ENCODE results near the gene RETREG2. TPM values are rescaled to one million over a fixed set of nuclear protein-coding genes. Genes with fewer than 3 reads are reported as not detected.

Gene RETREG2
- total and polyA plus RNA-seq, 4 donors: 21.7 to 42.8 (median 37.7) TPM

- 88% methylated on average over 5 of the region's 5 CpGs for whole genome bisulfite sequencing
- Histone ChIP-seq H3K4me3 (ENCODE audit: low read depth in 1 of 3, low read length in 3 of 3) (no peak overlapping the region), H3K9me3 (ENCODE audit: control insufficient read depth in 4 of 4, low read length in 3 of 4) (no peaks in the 10 kb centered on the region), H3K9ac (ENCODE audit: low read depth in 1 of 2, low read length in 2 of 2) (no peak overlapping the region), H3K4me1 (ENCODE audit: control insufficient read depth in 4 of 4, insufficient read depth in 4 of 4, low read length in 3 of 4) (peaks cover 4 to 21% (median 13%) of the 10 kb centered on the region in 4 donors), H3K27ac (ENCODE audit: low read depth in 1 of 2, low read length in 2 of 2) (no peak overlapping the region), H3K36me3 (ENCODE audit: control insufficient read depth in 4 of 4, insufficient read depth in 3 of 4, low read depth in 1 of 4, low read length in 3 of 4) (peaks cover 0 to 11% (median 8%) of the 10 kb centered on the region in 4 donors), H3K27me3 (ENCODE audit: control insufficient read depth in 4 of 4, insufficient read depth in 4 of 4, low read length in 3 of 4) (no peaks in the 10 kb centered on the region)
- DNase-seq (ENCODE audit: low spot score): no peak
- no peak for TF ChIP-seq EGR1 (IDR thresholded peaks at IDR 0.05; ENCODE audit: low read depth in 2 of 2)
- no peak for TF ChIP-seq JUND (IDR thresholded peaks at IDR 0.05)
- TF ChIP-seq REST (IDR thresholded peaks at IDR 0.05): no peak
- no peak for TF ChIP-seq GABPA (IDR thresholded peaks at IDR 0.05 in 1 of 2, conservative IDR thresholded peaks at IDR 0.05 in 1 of 2)
- TF ChIP-seq RXRA (IDR thresholded peaks at IDR 0.05): no peak
- no peak for TF ChIP-seq FOXA2 (IDR thresholded peaks at IDR 0.05)
- no peak for TF ChIP-seq TAF1 (conservative IDR thresholded peaks at IDR 0.05)
- TF ChIP-seq YY1 (IDR thresholded peaks at IDR 0.05): no peak
- TF ChIP-seq, protein P1, sequence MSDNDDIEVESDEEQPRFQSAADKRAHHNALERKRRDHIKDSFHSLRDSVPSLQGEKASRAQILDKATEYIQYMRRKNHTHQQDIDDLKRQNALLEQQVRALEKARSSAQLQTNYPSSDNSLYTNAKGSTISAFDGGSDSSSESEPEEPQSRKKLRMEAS (IDR thresholded peaks at IDR 0.05): no peak
- TF ChIP-seq HNF4G (IDR thresholded peaks at IDR 0.05): no peak
- TF ChIP-seq FOXA1 (IDR thresholded peaks at IDR 0.05): no peak
- TF ChIP-seq RAD21 (IDR thresholded peaks at IDR 0.05): no peak
Measured at GRCh38 chr2:219167997-219168396, 10.1 kb upstream of the RETREG2 start.

DNA sequence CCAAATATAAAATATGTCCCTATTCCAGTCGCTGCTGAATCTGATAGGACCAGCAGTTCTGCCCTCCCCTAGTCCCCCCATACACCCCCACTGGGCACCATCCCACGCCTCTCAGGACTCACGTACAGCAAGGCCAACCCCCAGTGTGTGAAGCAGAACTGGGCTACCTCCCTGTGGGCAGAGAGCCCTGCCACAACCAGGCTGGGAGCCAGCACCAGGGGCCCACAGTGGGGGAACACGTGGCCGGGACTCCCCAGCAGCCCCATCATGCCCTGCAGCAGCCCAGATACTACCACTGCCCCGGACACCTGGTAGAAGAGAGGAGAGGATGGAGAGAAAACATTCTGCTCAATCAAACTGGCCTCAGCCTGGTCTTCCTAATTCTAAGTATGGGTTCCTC lies 9.5 kb upstream of the RETREG2 start:
- Histone ChIP-seq H3K27ac (ENCODE audit: low read depth in 1 of 2, low read length in 2 of 2) (no peak overlapping the region), H3K4me1 (ENCODE audit: control insufficient read depth in 4 of 4, insufficient read depth in 4 of 4, low read length in 3 of 4) (peaks cover 4 to 21% (median 13%) of the 10 kb centered on the region in 4 donors), H3K9me3 (ENCODE audit: control insufficient read depth in 4 of 4, low read length in 3 of 4) (no peaks in the 10 kb centered on the region), H3K27me3 (ENCODE audit: control insufficient read depth in 4 of 4, insufficient read depth in 4 of 4, low read length in 3 of 4) (no peaks in the 10 kb centered on the region), H3K9ac (ENCODE audit: low read depth in 1 of 2, low read length in 2 of 2) (no peak overlapping the region), H3K4me3 (ENCODE audit: low read depth in 1 of 3, low read length in 3 of 3) (no peak overlapping the region), H3K36me3 (ENCODE audit: control insufficient read depth in 4 of 4, insufficient read depth in 3 of 4, low read depth in 1 of 4, low read length in 3 of 4) (peaks cover 0 to 16% (median 13%) of the 10 kb centered on the region in 4 donors)
- TF ChIP-seq HNF4G (IDR thresholded peaks at IDR 0.05): no peak
- TF ChIP-seq, protein P2, sequence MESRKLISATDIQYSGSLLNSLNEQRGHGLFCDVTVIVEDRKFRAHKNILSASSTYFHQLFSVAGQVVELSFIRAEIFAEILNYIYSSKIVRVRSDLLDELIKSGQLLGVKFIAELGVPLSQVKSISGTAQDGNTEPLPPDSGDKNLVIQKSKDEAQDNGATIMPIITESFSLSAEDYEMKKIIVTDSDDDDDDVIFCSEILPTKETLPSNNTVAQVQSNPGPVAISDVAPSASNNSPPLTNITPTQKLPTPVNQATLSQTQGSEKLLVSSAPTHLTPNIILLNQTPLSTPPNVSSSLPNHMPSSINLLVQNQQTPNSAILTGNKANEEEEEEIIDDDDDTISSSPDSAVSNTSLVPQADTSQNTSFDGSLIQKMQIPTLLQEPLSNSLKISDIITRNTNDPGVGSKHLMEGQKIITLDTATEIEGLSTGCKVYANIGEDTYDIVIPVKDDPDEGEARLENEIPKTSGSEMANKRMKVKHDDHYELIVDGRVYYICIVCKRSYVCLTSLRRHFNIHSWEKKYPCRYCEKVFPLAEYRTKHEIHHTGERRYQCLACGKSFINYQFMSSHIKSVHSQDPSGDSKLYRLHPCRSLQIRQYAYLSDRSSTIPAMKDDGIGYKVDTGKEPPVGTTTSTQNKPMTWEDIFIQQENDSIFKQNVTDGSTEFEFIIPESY (IDR thresholded peaks at IDR 0.05): no peak
- TF ChIP-seq TAF1 (conservative IDR thresholded peaks at IDR 0.05): no peak
- no peak for TF ChIP-seq RAD21 (IDR thresholded peaks at IDR 0.05)
- no peak for DNase-seq (ENCODE audit: low spot score)
- 73% methylated on average over 6 of the region's 6 CpGs for WGBS

- Histone ChIP-seq H3K9me3 (ENCODE audit: control insufficient read depth in 4 of 4, low read length in 3 of 4) (no peaks in the 10 kb centered on the region), H3K27me3 (ENCODE audit: control insufficient read depth in 4 of 4, insufficient read depth in 4 of 4, low read length in 3 of 4) (no peaks in the 10 kb centered on the region), H3K4me1 (ENCODE audit: control insufficient read depth in 4 of 4, insufficient read depth in 4 of 4, low read length in 3 of 4) (peaks cover 4 to 21% (median 13%) of the 10 kb centered on the region in 4 donors), H3K4me3 (ENCODE audit: low read depth in 1 of 3, low read length in 3 of 3) (no peak overlapping the region), H3K36me3 (ENCODE audit: control insufficient read depth in 4 of 4, insufficient read depth in 3 of 4, low read depth in 1 of 4, low read length in 3 of 4) (peaks cover 0 to 19% (median 16%) of the 10 kb centered on the region in 4 donors), H3K27ac (ENCODE audit: low read depth in 1 of 2, low read length in 2 of 2) (no peak overlapping the region), H3K9ac (ENCODE audit: low read depth in 1 of 2, low read length in 2 of 2) (no peak overlapping the region)
- no peak for DNase-seq (ENCODE audit: low spot score)
- TF ChIP-seq, protein P3, sequence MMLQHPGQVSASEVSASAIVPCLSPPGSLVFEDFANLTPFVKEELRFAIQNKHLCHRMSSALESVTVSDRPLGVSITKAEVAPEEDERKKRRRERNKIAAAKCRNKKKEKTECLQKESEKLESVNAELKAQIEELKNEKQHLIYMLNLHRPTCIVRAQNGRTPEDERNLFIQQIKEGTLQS (IDR thresholded peaks at IDR 0.05): no peak
- TF ChIP-seq FOXA1 (IDR thresholded peaks at IDR 0.05): no peak
- TF ChIP-seq, protein P2 (IDR thresholded peaks at IDR 0.05): no peak
- TF ChIP-seq EGR1 (IDR thresholded peaks at IDR 0.05; ENCODE audit: low read depth in 2 of 2): no peak
- TF ChIP-seq NR2F2 (IDR thresholded peaks at IDR 0.05): no peak
- no peak for TF ChIP-seq SP1 (IDR thresholded peaks at IDR 0.05)
- no peak for TF ChIP-seq GABPA (IDR thresholded peaks at IDR 0.05 in 1 of 2, conservative IDR thresholded peaks at IDR 0.05 in 1 of 2)
- TF ChIP-seq HNF4G (IDR thresholded peaks at IDR 0.05): no peak
- TF ChIP-seq YY1 (IDR thresholded peaks at IDR 0.05): no peak
- TF ChIP-seq RAD21 (IDR thresholded peaks at IDR 0.05): no peak
- no peak for TF ChIP-seq RXRA (IDR thresholded peaks at IDR 0.05)
- no peak for TF ChIP-seq TAF1 (conservative IDR thresholded peaks at IDR 0.05)
- no peak for TF ChIP-seq CTCF (IDR thresholded peaks at IDR 0.05; ENCODE audit: low read depth, low read length, missing input control)
Measured at GRCh38 chr2:219168932-219169331, 9.1 kb upstream of the RETREG2 start.
